Measurements from ENCODE around the gene PRR18. TPM values are rescaled to one million over a fixed set of nuclear protein-coding genes. Genes with fewer than 3 reads are reported as not detected.

Gene PRR18
- total and polyA plus RNA-seq, 9 of the 15 experiments (the other 6 are each of a cell fraction or from before 2014, with no cell fraction given) = not detected

GRCh38 chr6:166343150-166343487 lies 34.9 kb upstream of the PRR18 start (continued):
- no peak for TF ChIP-seq MEF2D (tag; conservative IDR thresholded peaks at IDR 0.05; ENCODE audit: low read depth)
- TF ChIP-seq ZNF121 (CRISPR knock-in tag; conservative IDR thresholded peaks at IDR 0.05) = no peak
- peak; percentile 17; the same call in 1 of the 2 replicates for TF ChIP-seq ZNF75A (CRISPR knock-in tag; IDR thresholded peaks at IDR 0.05)
- TF ChIP-seq ZBTB9 (CRISPR knock-in tag; IDR thresholded peaks at IDR 0.05) = no peak
- no peak for TF ChIP-seq ZNF24 (IDR thresholded peaks at IDR 0.05)
- no peak for TF ChIP-seq ERF (CRISPR knock-in tag; IDR thresholded peaks at IDR 0.05)
- no peak for TF ChIP-seq NR2C2 (CRISPR knock-in tag; IDR thresholded peaks at IDR 0.05)
- peak; percentile 2; the same call in 1 of the 2 replicates for TF ChIP-seq NR2C2 (tag; IDR thresholded peaks at IDR 0.05)
- TF ChIP-seq ETV1 (tag; conservative IDR thresholded peaks at IDR 0.05; ENCODE audit: low read depth) = no peak
- 0 out of 2 replicates have a peak, but pooled peaks have one; percentile 24 for TF ChIP-seq KLF6 (CRISPR knock-in tag; IDR thresholded peaks at IDR 0.05; ENCODE audit: borderline replicate concordance)
- no peak for TF ChIP-seq ZNF282 (CRISPR knock-in tag; IDR thresholded peaks at IDR 0.05)
- TF ChIP-seq, protein P1, sequence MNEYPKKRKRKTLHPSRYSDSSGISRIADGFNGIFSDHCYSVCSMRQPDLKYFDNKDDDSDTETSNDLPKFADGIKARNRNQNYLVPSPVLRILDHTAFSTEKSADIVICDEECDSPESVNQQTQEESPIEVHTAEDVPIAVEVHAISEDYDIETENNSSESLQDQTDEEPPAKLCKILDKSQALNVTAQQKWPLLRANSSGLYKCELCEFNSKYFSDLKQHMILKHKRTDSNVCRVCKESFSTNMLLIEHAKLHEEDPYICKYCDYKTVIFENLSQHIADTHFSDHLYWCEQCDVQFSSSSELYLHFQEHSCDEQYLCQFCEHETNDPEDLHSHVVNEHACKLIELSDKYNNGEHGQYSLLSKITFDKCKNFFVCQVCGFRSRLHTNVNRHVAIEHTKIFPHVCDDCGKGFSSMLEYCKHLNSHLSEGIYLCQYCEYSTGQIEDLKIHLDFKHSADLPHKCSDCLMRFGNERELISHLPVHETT (CRISPR knock-in tag; conservative IDR thresholded peaks at IDR 0.05 in 1 of 2, IDR thresholded peaks at IDR 0.05 in 1 of 2) = 0 out of 4 replicates have a peak, but pooled peaks of 1 of the 2 experiments have one; percentile 11
- no peak for TF ChIP-seq NR0B1 (IDR thresholded peaks at IDR 0.05; ENCODE audit: partially characterized antibody)
- TF ChIP-seq ZKSCAN8 (CRISPR knock-in tag; IDR thresholded peaks at IDR 0.05) = no peak
- TF ChIP-seq NBN (IDR thresholded peaks at IDR 0.05; ENCODE audit: low read depth) = no peak
- TF ChIP-seq STAT5A (IDR thresholded peaks at IDR 0.05; ENCODE audit: borderline replicate concordance, low read length) = no peak
- TF ChIP-seq C11orf30 (IDR thresholded peaks at IDR 0.05; ENCODE audit: low read depth) = no peak
- TF ChIP-seq, protein P2, sequence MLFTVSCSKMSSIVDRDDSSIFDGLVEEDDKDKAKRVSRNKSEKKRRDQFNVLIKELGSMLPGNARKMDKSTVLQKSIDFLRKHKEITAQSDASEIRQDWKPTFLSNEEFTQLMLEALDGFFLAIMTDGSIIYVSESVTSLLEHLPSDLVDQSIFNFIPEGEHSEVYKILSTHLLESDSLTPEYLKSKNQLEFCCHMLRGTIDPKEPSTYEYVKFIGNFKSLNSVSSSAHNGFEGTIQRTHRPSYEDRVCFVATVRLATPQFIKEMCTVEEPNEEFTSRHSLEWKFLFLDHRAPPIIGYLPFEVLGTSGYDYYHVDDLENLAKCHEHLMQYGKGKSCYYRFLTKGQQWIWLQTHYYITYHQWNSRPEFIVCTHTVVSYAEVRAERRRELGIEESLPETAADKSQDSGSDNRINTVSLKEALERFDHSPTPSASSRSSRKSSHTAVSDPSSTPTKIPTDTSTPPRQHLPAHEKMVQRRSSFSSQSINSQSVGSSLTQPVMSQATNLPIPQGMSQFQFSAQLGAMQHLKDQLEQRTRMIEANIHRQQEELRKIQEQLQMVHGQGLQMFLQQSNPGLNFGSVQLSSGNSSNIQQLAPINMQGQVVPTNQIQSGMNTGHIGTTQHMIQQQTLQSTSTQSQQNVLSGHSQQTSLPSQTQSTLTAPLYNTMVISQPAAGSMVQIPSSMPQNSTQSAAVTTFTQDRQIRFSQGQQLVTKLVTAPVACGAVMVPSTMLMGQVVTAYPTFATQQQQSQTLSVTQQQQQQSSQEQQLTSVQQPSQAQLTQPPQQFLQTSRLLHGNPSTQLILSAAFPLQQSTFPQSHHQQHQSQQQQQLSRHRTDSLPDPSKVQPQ (CRISPR knock-in tag; IDR thresholded peaks at IDR 0.05; ENCODE audit: borderline replicate concordance) = 0 out of 2 replicates have a peak, but pooled peaks have one; percentile 51
- TF ChIP-seq NRF1 (conservative IDR thresholded peaks at IDR 0.05 in 1 of 2, IDR thresholded peaks at IDR 0.05 in 1 of 2) = no peak
- TF ChIP-seq, protein P3, sequence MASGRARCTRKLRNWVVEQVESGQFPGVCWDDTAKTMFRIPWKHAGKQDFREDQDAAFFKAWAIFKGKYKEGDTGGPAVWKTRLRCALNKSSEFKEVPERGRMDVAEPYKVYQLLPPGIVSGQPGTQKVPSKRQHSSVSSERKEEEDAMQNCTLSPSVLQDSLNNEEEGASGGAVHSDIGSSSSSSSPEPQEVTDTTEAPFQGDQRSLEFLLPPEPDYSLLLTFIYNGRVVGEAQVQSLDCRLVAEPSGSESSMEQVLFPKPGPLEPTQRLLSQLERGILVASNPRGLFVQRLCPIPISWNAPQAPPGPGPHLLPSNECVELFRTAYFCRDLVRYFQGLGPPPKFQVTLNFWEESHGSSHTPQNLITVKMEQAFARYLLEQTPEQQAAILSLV (tag; IDR thresholded peaks at IDR 0.05) = no peak
- no peak for TF ChIP-seq ZNF347 (CRISPR knock-in tag; IDR thresholded peaks at IDR 0.05; ENCODE audit: low read depth)
- no peak for TF ChIP-seq SMAD2 (IDR thresholded peaks at IDR 0.05; ENCODE audit: low read depth, low read length)
- no peak for TF ChIP-seq CHD2 (IDR thresholded peaks at IDR 0.05; ENCODE audit: low read depth, low read length)

Measured in K562 (cell line).